ENCODE data around the gene PDE4A. TPM values are rescaled to one million over a fixed set of nuclear protein-coding genes. Genes with fewer than 3 reads are reported as not detected.

The PDE4A gene
- total and polyA plus RNA-seq, 2 of the 13 experiments (the other 11 are each of a cell fraction or from before 2014, with no cell fraction given): 1.1 to 4.1 TPM

- TF ChIP-seq CHCHD3 (CRISPR knock-in tag; IDR thresholded peaks at IDR 0.05) (0 out of 2 replicates have a peak, but pooled peaks have one; percentile 58), SP4 (CRISPR knock-in tag; IDR thresholded peaks at IDR 0.05) (0 out of 2 replicates have a peak, but pooled peaks have one; percentile 43), NONO (IDR thresholded peaks at IDR 0.05) (no peak), NONO (CRISPR knock-in tag; conservative IDR thresholded peaks at IDR 0.05) (0 out of 2 replicates have a peak, but pooled peaks have one; percentile 17), ZFX (CRISPR knock-in tag; IDR thresholded peaks at IDR 0.05; ENCODE audit: low read depth) (peak; percentile 88), ZNF430 (CRISPR knock-in tag; IDR thresholded peaks at IDR 0.05) (peak; percentile 35; the same call in 1 of the 2 replicates), ZFP36 (IDR thresholded peaks at IDR 0.05; ENCODE audit: borderline replicate concordance, low read depth, low read length, partially characterized antibody) (peak; percentile 71), HMGXB4 (CRISPR knock-in tag; IDR thresholded peaks at IDR 0.05; ENCODE audit: borderline replicate concordance in 1 of 2, low read depth in 1 of 2) (0 out of 4 replicates have a peak, but pooled peaks of 1 of the 2 experiments have one; percentile 29), ELF1 (CRISPR knock-in tag; IDR thresholded peaks at IDR 0.05) (peak; percentile 39; the same call in 1 of the 2 replicates), SAP130 (CRISPR knock-in tag; IDR thresholded peaks at IDR 0.05; ENCODE audit: low read depth) (peak; percentile 36), ZNF724P (CRISPR knock-in tag; IDR thresholded peaks at IDR 0.05; ENCODE audit: borderline replicate concordance) (peak; percentile 47; the same call in 1 of the 2 replicates), POLR2G (IDR thresholded peaks at IDR 0.05; ENCODE audit: low read depth, low read length) (peak; percentile 52; the same call in 1 of the 2 replicates), ZBTB7A (CRISPR knock-in tag; IDR thresholded peaks at IDR 0.05) (0 out of 2 replicates have a peak, but pooled peaks have one; percentile 37), NFYB (CRISPR knock-in tag; IDR thresholded peaks at IDR 0.05) (no peak), RBM39 (IDR thresholded peaks at IDR 0.05; ENCODE audit: low read depth, low read length, poor library complexity, severe bottlenecking) (peak; percentile 2), ZNF543 (CRISPR knock-in tag; IDR thresholded peaks at IDR 0.05) (no peak), PATZ1 (CRISPR knock-in tag; IDR thresholded peaks at IDR 0.05) (0 out of 2 replicates have a peak, but pooled peaks have one; percentile 23), POLR2A (IDR thresholded peaks at IDR 0.05; ENCODE audit: insufficient read depth in 1 of 2, low read depth in 2 of 2, low read length in 2 of 2) (peak in 1 of 2 experiments; percentile 55; a peak in 2 of 4 replicates), ZNF615 (CRISPR knock-in tag; IDR thresholded peaks at IDR 0.05; ENCODE audit: borderline replicate concordance) (no peak), TOPORS (CRISPR knock-in tag; IDR thresholded peaks at IDR 0.05) (no peak), ZNF556 (CRISPR knock-in tag; IDR thresholded peaks at IDR 0.05; ENCODE audit: borderline replicate concordance) (0 out of 2 replicates have a peak, but pooled peaks have one; percentile 57), RBFOX2 (IDR thresholded peaks at IDR 0.05; ENCODE audit: low read depth, low read length) (peak; percentile 42; the same call in 1 of the 2 replicates), MYC (CRISPR knock-in tag; IDR thresholded peaks at IDR 0.05; ENCODE audit: borderline replicate concordance) (peak; percentile 24; the same call in 1 of the 2 replicates), SP5 (CRISPR knock-in tag; IDR thresholded peaks at IDR 0.05; ENCODE audit: borderline replicate concordance, low read depth) (0 out of 2 replicates have a peak, but pooled peaks have one; percentile 26), SKI (IDR thresholded peaks at IDR 0.05; ENCODE audit: partially characterized antibody) (no peak), ZNF709 (CRISPR knock-in tag; IDR thresholded peaks at IDR 0.05) (peak; percentile 43; the same call in 1 of the 2 replicates), HES4 (CRISPR knock-in tag; IDR thresholded peaks at IDR 0.05; ENCODE audit: borderline replicate concordance) (0 out of 2 replicates have a peak, but pooled peaks have one; percentile 62)
Observed at GRCh38 chr19:10430505-10431253, 10.3 kb downstream of the PDE4A start (continued).
